HEK293 (cell line): Measurements from ENCODE around the gene SPIC.

ENCODE experiments used
- CTCF ChIA-PET: fragments of 350-600 bp; formaldehyde crosslinking; extraction: SDS; loops from one replicate; lab custom pipeline; 2021; ENCODE audit warnings: antibody characterized with exemption; lab: Yijun Ruan, JAX
- POLR2A ChIA-PET: fragments of 300-600 bp; formaldehyde crosslinking; extraction: SDS; loops from one replicate; lab custom pipeline; 2020; ENCODE audit warnings: antibody characterized with exemption, inconsistent platforms; lab: Yijun Ruan, JAX
- H3K27ac ChIP-seq: fragments of 200-500 bp; sonication (Bioruptor generic); 2 replicates; pipeline ENCODE4 v1.5.1; 2014; ENCODE audit warnings: low read depth, low read length, control low read depth, inconsistent platforms; ENCODE audit errors: extremely low read depth
- H3K36me3 ChIP-seq, 2 experiments: fragments of 200-500 bp in 1 of 2; sonication (Bioruptor generic) in 1 of 2; 1 replicate in 1 of 2; 2 replicates in 1 of 2; pipeline ENCODE4 v1.5.1; 2014 to 2017; ENCODE audit warnings: inconsistent platforms in 2 of 2, low read length in 2 of 2; ENCODE audit not compliant: control insufficient read depth in 2 of 2, insufficient read depth in 1 of 2
- H3K4me1 ChIP-seq: fragments of 200-500 bp; sonication (Bioruptor generic); 2 replicates; pipeline ENCODE4 v1.5.1; 2014; ENCODE audit warnings: mild to moderate bottlenecking, low read length, inconsistent platforms; ENCODE audit not compliant: control insufficient read depth, insufficient read depth
- H3K4me3 ChIP-seq: 2 replicates; pipeline ENCODE4 v1.5.1; 2011; ENCODE audit warnings: low read depth, mild to moderate bottlenecking, control low read depth, low read length, moderate library complexity
- H3K9me3 ChIP-seq: fragments of 200-500 bp; sonication (Bioruptor generic); 2 replicates; pipeline ENCODE4 v1.5.1; 2014; ENCODE audit warnings: low read depth, low read length, inconsistent platforms; ENCODE audit not compliant: control insufficient read depth, insufficient read depth
- GLI2 ChIP-seq: fragments of 450-650 bp; formaldehyde crosslinking; IDR thresholded peaks from 2 replicates; pipeline ENCODE4; 2017; ENCODE audit warnings: missing biosample characterization, missing genetic modification characterization, low read depth, borderline replicate concordance
- INSM2 ChIP-seq: fragments of 450-650 bp; formaldehyde crosslinking; IDR thresholded peaks from 2 replicates; pipeline ENCODE4 v1.5.1; 2016; ENCODE audit warnings: missing biosample characterization, missing genetic modification characterization
- OVOL3 ChIP-seq: fragments of 450-650 bp; formaldehyde crosslinking; IDR thresholded peaks from 2 replicates; pipeline ENCODE4 v1.5.1; 2016; ENCODE audit warnings: missing biosample characterization, missing genetic modification characterization
- PRDM4 ChIP-seq: fragments of 450-650 bp; formaldehyde crosslinking; IDR thresholded peaks from 2 replicates; pipeline ENCODE4 v1.5.1; 2017; ENCODE audit warnings: missing biosample characterization, missing genetic modification characterization
- SALL2 ChIP-seq: fragments of 450-650 bp; formaldehyde crosslinking; IDR thresholded peaks from 2 replicates; pipeline ENCODE4 v1.5.0; 2017; ENCODE audit warnings: missing biosample characterization, mild to moderate bottlenecking, missing genetic modification characterization, borderline replicate concordance
- SCRT1 ChIP-seq: fragments of 450-650 bp; formaldehyde crosslinking; IDR thresholded peaks from 2 replicates; pipeline ENCODE4 v1.5.1; 2016; ENCODE audit warnings: missing biosample characterization, missing genetic modification characterization, borderline replicate concordance
- SP2 ChIP-seq: fragments of 450-650 bp; formaldehyde crosslinking; IDR thresholded peaks from 2 replicates; pipeline ENCODE4 v1.5.1; 2016; ENCODE audit warnings: missing biosample characterization, missing genetic modification characterization
- ZBTB20 ChIP-seq: fragments of 450-650 bp; formaldehyde crosslinking; IDR thresholded peaks from 2 replicates; pipeline ENCODE4 v1.5.1; 2016; ENCODE audit warnings: missing biosample characterization, missing genetic modification characterization
- ZFHX2 ChIP-seq: fragments of 450-650 bp; formaldehyde crosslinking; conservative IDR thresholded peaks from 2 replicates; pipeline ENCODE4 v1.5.1; 2016; ENCODE audit warnings: missing biosample characterization, missing genetic modification characterization
- ZNF132 ChIP-seq: fragments of 450-650 bp; formaldehyde crosslinking; IDR thresholded peaks from 2 replicates; pipeline ENCODE4 v1.5.1; 2017; ENCODE audit warnings: missing biosample characterization, missing genetic modification characterization, borderline replicate concordance
- ZNF2 ChIP-seq: fragments of 450-650 bp; formaldehyde crosslinking; IDR thresholded peaks from 2 replicates; pipeline ENCODE4 v1.5.1; 2016; ENCODE audit warnings: missing biosample characterization, missing genetic modification characterization
- ZNF335 ChIP-seq: fragments of 450-650 bp; formaldehyde crosslinking; conservative IDR thresholded peaks from 2 replicates; pipeline ENCODE4 v1.5.1; 2016; ENCODE audit warnings: missing biosample characterization, missing genetic modification characterization
- ZNF350 ChIP-seq: fragments of 450-650 bp; formaldehyde crosslinking; IDR thresholded peaks from 2 replicates; pipeline ENCODE4 v1.5.0; 2017; ENCODE audit warnings: missing biosample characterization, mild to moderate bottlenecking, missing genetic modification characterization
- ZNF624 ChIP-seq: fragments of 450-650 bp; formaldehyde crosslinking; IDR thresholded peaks from 2 replicates; pipeline ENCODE4 v1.5.1; 2017; ENCODE audit warnings: missing biosample characterization, missing genetic modification characterization
- ZNF785 ChIP-seq: fragments of 450-650 bp; formaldehyde crosslinking; IDR thresholded peaks from 2 replicates; pipeline ENCODE4 v1.5.1; 2016; ENCODE audit warnings: missing biosample characterization, missing genetic modification characterization
- ZSCAN5A ChIP-seq: fragments of 450-650 bp; formaldehyde crosslinking; IDR thresholded peaks from 2 replicates; pipeline ENCODE4 v1.5.1; 2016; ENCODE audit warnings: missing biosample characterization, missing genetic modification characterization
- TF ChIP-seq, protein P1 (sequence below): fragments of 450-650 bp; formaldehyde crosslinking; IDR thresholded peaks from 2 replicates; pipeline ENCODE4 v1.5.1; 2016; ENCODE audit warnings: missing biosample characterization, missing genetic modification characterization

Gene SPIC

GRCh38 chr12:101490286-101490920 lies 15.3 kb downstream of the SPIC start (continued):
- TF ChIP-seq GLI2: no peak
- TF ChIP-seq ZNF335 (tag by site-specific recombination): no peak

- TF ChIP-seq ZSCAN5A (no peak), SP2 (tag by site-specific recombination) (no peak), SALL2 (tag by site-specific recombination) (no peak), INSM2 (tag by site-specific recombination) (no peak), ZNF624 (no peak), ZBTB20 (tag by site-specific recombination) (no peak), ZNF2 (tag by site-specific recombination) (no peak), ZNF350 (no peak), OVOL3 (tag by site-specific recombination) (no peak), ZNF132 (tag by site-specific recombination) (no peak), ZNF785 (tag by site-specific recombination) (no peak), PRDM4 (no peak)
- TF ChIP-seq, protein P1, sequence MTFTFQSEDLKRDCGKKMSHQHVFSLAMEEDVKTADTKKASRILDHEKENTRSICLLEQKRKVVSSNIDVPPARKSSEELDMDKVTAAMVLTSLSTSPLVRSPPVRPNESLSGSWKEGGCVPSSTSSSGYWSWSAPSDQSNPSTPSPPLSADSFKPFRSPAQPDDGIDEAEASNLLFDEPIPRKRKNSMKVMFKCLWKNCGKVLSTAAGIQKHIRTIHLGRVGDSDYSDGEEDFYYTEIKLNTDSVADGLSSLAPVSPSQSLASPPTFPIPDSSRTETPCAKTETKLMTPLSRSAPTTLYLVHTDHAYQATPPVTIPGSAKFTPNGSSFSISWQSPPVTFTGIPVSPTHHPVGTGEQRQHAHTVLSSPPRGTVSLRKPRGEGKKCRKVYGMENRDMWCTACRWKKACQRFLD (tag by site-specific recombination): no peak
- H3K36me3 ChIP-seq: no peaks in the 10 kb centered on the region
- POLR2A ChIA-PET: no interaction called here
- CTCF ChIA-PET: interaction anchor here (0.6 to 1.6 kb wide), 5 partner anchors 99 to 1222 kb away, joined by 3 to 4 read pairs (median 3); no protein-coding TSS in a partner anchor
- H3K4me3 ChIP-seq: no peak overlapping the region
- peaks cover 5% of the 10 kb centered on the region; the same call in 1 of the 2 replicates for H3K4me1 ChIP-seq
- H3K27ac ChIP-seq: no peak overlapping the region
- H3K9me3 ChIP-seq: no peaks in the 10 kb centered on the region
Observed at GRCh38 chr12:101491329-101491728, 16.2 kb downstream of the SPIC start.

DNA sequence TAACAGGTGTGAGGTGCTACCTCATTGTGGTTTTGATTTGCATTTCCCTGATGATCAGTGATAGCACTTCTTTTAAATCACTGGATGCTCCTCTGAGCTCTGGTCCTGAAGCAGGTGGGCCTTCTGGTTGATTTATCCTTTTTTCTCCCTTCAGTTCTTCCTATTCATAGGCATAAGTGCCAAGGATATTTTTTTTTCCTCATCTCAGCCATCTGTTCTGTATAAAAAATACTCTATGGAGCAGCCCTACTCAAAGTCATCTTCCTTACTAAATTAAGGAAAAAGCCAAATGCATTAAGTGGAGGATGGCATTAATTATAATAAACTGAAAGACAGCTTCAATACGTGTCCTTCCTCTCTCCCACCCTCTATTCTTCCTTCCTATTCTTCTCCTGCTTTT lies 18.4 kb downstream of the SPIC start:
- H3K4me1 ChIP-seq: peaks cover 2% of the 10 kb centered on the region; the same call in 1 of the 2 replicates
- TF ChIP-seq SCRT1 (tag by site-specific recombination): no peak
- TF ChIP-seq ZFHX2 (tag by site-specific recombination): no peak
- ChIA-PET POLR2A (no interaction called here), CTCF (interaction anchor here (0.9 kb wide), 1 partner anchor 10 kb away, joined by 3 read pairs; no protein-coding TSS in a partner anchor)
- no peak overlapping the region for H3K27ac ChIP-seq
- no peaks in the 10 kb centered on the region for H3K36me3 ChIP-seq
- no peak overlapping the region for H3K4me3 ChIP-seq
- H3K9me3 ChIP-seq: no peaks in the 10 kb centered on the region
